ENCODE results near the gene PCYOX1L.

PCYOX1L gene

GRCh38 chr5:149375434-149375833 lies 17.6 kb downstream of the PCYOX1L start:
- no peak overlapping the region for H3K4me3 Mint-ChIP-seq
- no peak overlapping the region for H3K27ac Mint-ChIP-seq
- peaks cover 21% of the 10 kb centered on the region for H3K4me1 Mint-ChIP-seq
- H3K36me3 Mint-ChIP-seq (ENCODE audit: low read depth) = no peaks in the 10 kb centered on the region
- no peak for DNase-seq
- TF ChIP-seq CTCF (IDR thresholded peaks at IDR 0.05) = no peak
- H3K27me3 Mint-ChIP-seq (ENCODE audit: low read depth, poor library complexity) = peaks cover 6% of the 10 kb centered on the region
- no peaks in the 10 kb centered on the region for H3K9me3 Mint-ChIP-seq

GRCh38 chr5:149376104-149376503 lies 18.3 kb downstream of the PCYOX1L start:
- Mint-ChIP-seq H3K36me3 (ENCODE audit: low read depth) (no peaks in the 10 kb centered on the region), H3K4me1 (peaks cover 28% of the 10 kb centered on the region), H3K27me3 (ENCODE audit: low read depth, poor library complexity) (peaks cover 6% of the 10 kb centered on the region), H3K9me3 (no peaks in the 10 kb centered on the region), H3K27ac (no peak overlapping the region), H3K4me3 (no peak overlapping the region)
- TF ChIP-seq CTCF (IDR thresholded peaks at IDR 0.05) = no peak
- no peak for DNase-seq

- no peaks in the 10 kb centered on the region for H3K36me3 Mint-ChIP-seq (ENCODE audit: low read depth)
- TF ChIP-seq CTCF (IDR thresholded peaks at IDR 0.05) = no peak
- DNase-seq = no peak
- H3K27ac Mint-ChIP-seq = no peak overlapping the region
- no peak overlapping the region for H3K4me3 Mint-ChIP-seq
- peaks cover 7% of the 10 kb centered on the region for H3K27me3 Mint-ChIP-seq (ENCODE audit: low read depth, poor library complexity)
- peaks cover 31% of the 10 kb centered on the region for H3K4me1 Mint-ChIP-seq
- no peaks in the 10 kb centered on the region for H3K9me3 Mint-ChIP-seq
These were observed 19.0 kb downstream of the PCYOX1L start for GRCh38 chr5:149376711-149377447.

GRCh38 chr5:149378241-149378820 lies 20.5 kb downstream of the PCYOX1L start:
- Mint-ChIP-seq H3K27me3 (ENCODE audit: low read depth, poor library complexity) (peaks cover 6% of the 10 kb centered on the region), H3K9me3 (no peaks in the 10 kb centered on the region), H3K4me1 (peaks cover 45% of the 10 kb centered on the region), H3K36me3 (ENCODE audit: low read depth) (no peaks in the 10 kb centered on the region), H3K27ac (peak overlapping the region; percentile 75), H3K4me3 (no peak overlapping the region)
- no peak for TF ChIP-seq CTCF (IDR thresholded peaks at IDR 0.05)
- DNase-seq = no peak

- H3K4me1 Mint-ChIP-seq = peaks cover 53% of the 10 kb centered on the region
- DNase-seq = no peak
- peak within 1 kb of the TSS; percentile 75 for H3K27ac Mint-ChIP-seq
- H3K36me3 Mint-ChIP-seq (ENCODE audit: low read depth) = no peaks in the 10 kb centered on the region
- no peak within 1 kb of the TSS for H3K4me3 Mint-ChIP-seq
- no peak for TF ChIP-seq CTCF (IDR thresholded peaks at IDR 0.05)
- H3K27me3 Mint-ChIP-seq (ENCODE audit: low read depth, poor library complexity) = peaks cover 6% of the 10 kb centered on the region
- no peaks in the 10 kb centered on the region for H3K9me3 Mint-ChIP-seq
These were observed 21.4 kb downstream of the PCYOX1L start, which contains the start of gene IL17B for GRCh38 chr5:149379177-149379761. TSS of gene IL17B (minus strand) at chr5:149379292. CDS start at chr5:149379225, 67 bp downstream.
